T-cell (primary cell): Measurements from ENCODE around the gene TP63. TPM values are rescaled to one million over a fixed set of nuclear protein-coding genes. Genes with fewer than 3 reads are reported as not detected.

Source experiments
- ATAC-seq, 4 experiments: fragments of 200-7000 bp in 3 of 4; fragments of 150-1000 bp in 1 of 4; cut with Tn5 transposase; replicated peaks in 1 of 4; 1 replicate in 3 of 4; 2 replicates in 1 of 4; pipeline ENCODE4 v1.10.0; 2021; ENCODE audit warnings: moderate library complexity in 3 of 4, mild to moderate bottlenecking in 2 of 4, moderate number of reproducible peaks in 1 of 4
- CTCF ChIA-PET, 2 donors: fragments of 300-600 bp; sonication (Branson Sonifier 250); formaldehyde crosslinking; loops; one replicate each; lab custom pipeline; 2022; ENCODE audit warnings: antibody characterized with exemption in 2 of 2; lab: Charles Lee
- POLR2A ChIA-PET, 2 donors: fragments of 300-600 bp; sonication (Branson Sonifier 250); formaldehyde crosslinking; loops; one replicate each; lab custom pipeline; 2022; ENCODE audit warnings: antibody characterized with exemption in 2 of 2; lab: Charles Lee
- DNase-seq, 35 experiments: peaks; one replicate each; pipeline versions ENCODE4 v3.0.0 to v3.0.0-alpha.2; 2013 to 2023
- H3K27ac ChIP-seq: one replicate; pipeline ENCODE4 v1.5.1; 2013; ENCODE audit warnings: low read length
- H3K27me3 ChIP-seq, 2 experiments: replicated peaks in 1 of 2; 1 replicate in 1 of 2; 2 replicates in 1 of 2; pipeline versions ENCODE4 v1.6.1 to v1.7.0; 2013; ENCODE audit warnings: low read length in 1 of 2, mixed read lengths in 1 of 2; ENCODE audit not compliant: control insufficient read depth in 2 of 2, insufficient read depth in 2 of 2; ENCODE audit errors: extremely low read depth in 1 of 2
- H3K36me3 ChIP-seq, 2 donors: 1 replicate in 1 of 2; 2 replicates in 1 of 2; pipeline versions ENCODE4 v1.6.1 to v1.7.0; 2013; ENCODE audit warnings: low read length in 1 of 2; ENCODE audit not compliant: control insufficient read depth in 2 of 2, insufficient read depth in 1 of 2; ENCODE audit errors: extremely low read depth in 1 of 2
- H3K4me1 ChIP-seq, 2 experiments: 1 replicate in 1 of 2; 2 replicates in 1 of 2; pipeline versions ENCODE4 v1.6.1 to v1.7.0; 2013; ENCODE audit warnings: low read length in 2 of 2, mixed read lengths in 1 of 2; ENCODE audit not compliant: insufficient read depth in 2 of 2, control insufficient read depth in 1 of 2; ENCODE audit errors: extremely low read depth in 1 of 2
- H3K4me3 ChIP-seq, 2 donors: 1 replicate in 1 of 2; 2 replicates in 1 of 2; pipeline versions ENCODE4 v1.5.1 to v1.7.0; 2013; ENCODE audit warnings: mild to moderate bottlenecking in 2 of 2, low read length in 1 of 2, moderate library complexity in 1 of 2; ENCODE audit not compliant: control insufficient read depth in 1 of 2; ENCODE audit errors: extremely low read depth in 1 of 2
- H3K9me3 ChIP-seq: 2 replicates; pipeline ENCODE4 v1.7.0; 2013
- H3K27ac Mint-ChIP-seq, 2 donors: one replicate each; pipeline ENCODE4 v1.8.0; 2020 to 2021; ENCODE audit warnings: mild to moderate bottlenecking in 2 of 2, mixed read lengths in 2 of 2
- H3K27me3 Mint-ChIP-seq, 2 donors: one replicate each; pipeline ENCODE4 v1.8.0; 2021 to 2022; ENCODE audit warnings: mixed read lengths in 2 of 2
- H3K36me3 Mint-ChIP-seq: one replicate; pipeline ENCODE4 v1.8.0; 2021; ENCODE audit warnings: mixed read lengths
- H3K4me1 Mint-ChIP-seq, 3 donors: one replicate each; pipeline ENCODE4 v1.8.0; 2020 to 2022; ENCODE audit warnings: mixed read lengths in 3 of 3, mild to moderate bottlenecking in 1 of 3
- H3K4me3 Mint-ChIP-seq, 3 donors: one replicate each; pipeline ENCODE4 v1.8.0; 2020 to 2022; ENCODE audit warnings: mild to moderate bottlenecking in 3 of 3, mixed read lengths in 3 of 3, moderate library complexity in 3 of 3
- H3K9me3 Mint-ChIP-seq, 3 donors: one replicate each; pipeline ENCODE4 v1.8.0; 2020 to 2022; ENCODE audit warnings: mixed read lengths in 3 of 3
- WGBS: methylation state at CpG from one replicate; pipeline ENCODE4 v1.1.5; 2013; ENCODE audit warnings: missing lambda C conversion rate; ENCODE audit not compliant: insufficient coverage; 5-methylcytosine and 5-hydroxymethylcytosine counted together
- total RNA-seq, 35 experiments: library from RNA in 6 of 35; stranded (reverse) in 6 of 35; fragments of 120-200 nt in 1 of 35; gene quantifications; one replicate each; pipeline versions ENCODE4 v1.2.1 to v1.2.4 and lab custom pipeline; 2013 to 2026

Gene TP63
- total RNA-seq, 5 donors from 2014 or later (not counting 1 experiment from before 2014, with no cell fraction given) = 0.35 to 0.75 (median 0.62) TPM; not detected in 1

DNA sequence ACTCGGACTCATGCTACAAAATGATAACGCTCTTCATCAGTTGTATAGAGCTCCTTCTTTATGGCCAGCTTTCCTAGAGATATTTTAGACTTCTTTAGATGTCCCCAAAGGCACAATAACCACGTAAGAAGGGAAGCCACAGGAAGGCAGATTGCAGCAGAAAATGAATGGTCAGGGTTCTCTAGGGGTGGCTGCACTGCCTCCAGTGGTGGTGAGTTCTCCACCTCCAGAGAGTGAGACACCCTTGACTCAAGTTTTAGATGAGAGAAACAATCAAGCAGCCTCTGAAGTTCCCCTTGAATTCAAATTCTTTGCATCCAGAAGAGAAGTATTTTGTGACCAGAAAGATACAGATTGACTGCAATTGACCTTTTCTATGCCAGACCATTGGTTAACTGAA is 191.5 kb downstream of the TP63 start:
- no peak overlapping the region for H3K4me3 ChIP-seq
- Mint-ChIP-seq H3K4me1 (no peaks in the 10 kb centered on the region), H3K4me3 (no peak overlapping the region), H3K27me3 (peaks cover 0 to 20% of the 10 kb centered on the region in 2 donors), H3K9me3 (no peaks in the 10 kb centered on the region), H3K27ac (no peak overlapping the region), H3K36me3 (no peaks in the 10 kb centered on the region)
- POLR2A ChIA-PET = no interaction called here
- no peaks in the 10 kb centered on the region for H3K9me3 ChIP-seq
- H3K27ac ChIP-seq = no peak overlapping the region
- no peak for ATAC-seq
- H3K36me3 ChIP-seq = no peaks in the 10 kb centered on the region
- WGBS = 94% methylated on average over 2 of the region's 3 CpGs
- CTCF ChIA-PET = no interaction called here
- DNase-seq = no peak
- no peaks in the 10 kb centered on the region for H3K4me1 ChIP-seq
- H3K27me3 ChIP-seq = no peaks in the 10 kb centered on the region

DNA sequence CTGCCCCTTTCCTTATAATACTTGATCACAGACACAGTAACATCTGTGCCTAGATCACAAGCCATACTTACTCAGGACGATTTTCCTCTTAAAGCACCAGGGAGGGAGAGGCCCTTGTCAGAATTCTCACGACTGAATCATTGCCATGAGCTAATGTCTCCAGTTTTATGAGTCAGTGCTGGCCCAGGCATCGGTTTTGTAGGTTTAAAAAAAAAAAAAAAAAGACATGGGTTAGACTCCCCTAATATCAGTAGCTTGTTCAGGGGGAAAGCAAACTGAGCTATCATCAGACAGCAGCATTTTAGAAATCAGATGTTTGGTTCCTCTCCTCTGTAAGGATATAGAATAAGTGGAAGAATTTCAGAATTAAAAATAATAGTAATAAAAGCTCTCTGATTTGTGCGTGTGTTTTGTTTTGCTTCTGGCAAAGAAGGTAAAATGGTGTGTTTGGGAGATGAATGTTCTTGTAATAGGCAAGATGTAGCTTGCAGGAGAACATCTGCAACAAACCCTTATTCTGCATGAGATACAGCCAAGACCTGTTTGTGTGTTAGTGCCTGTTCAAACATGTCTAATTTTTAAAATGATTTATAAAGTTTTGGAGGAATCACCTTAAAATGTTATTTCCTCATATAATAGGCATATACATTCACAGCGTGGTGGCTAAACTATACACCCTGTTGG is 193.6 kb downstream of the TP63 start:
- no peaks in the 10 kb centered on the region for H3K27me3 ChIP-seq
- no peaks in the 10 kb centered on the region for H3K4me1 Mint-ChIP-seq
- ChIA-PET POLR2A (no interaction called here), CTCF (no interaction called here)
- H3K36me3 Mint-ChIP-seq = no peaks in the 10 kb centered on the region
- no peaks in the 10 kb centered on the region for H3K36me3 ChIP-seq
- no peak overlapping the region for H3K4me3 Mint-ChIP-seq
- H3K27ac Mint-ChIP-seq = no peak overlapping the region
- ATAC-seq (no peak), DNase-seq (no peak)
- H3K4me1 ChIP-seq = no peaks in the 10 kb centered on the region
- peaks cover 0 to 20% of the 10 kb centered on the region in 2 donors for H3K27me3 Mint-ChIP-seq
- no peak overlapping the region for H3K27ac ChIP-seq
- H3K9me3 Mint-ChIP-seq = no peaks in the 10 kb centered on the region
- H3K4me3 ChIP-seq = no peak overlapping the region
- no peaks in the 10 kb centered on the region for H3K9me3 ChIP-seq
- WGBS = no CpG with 5 or more reads among the region's 5 CpGs

DNA sequence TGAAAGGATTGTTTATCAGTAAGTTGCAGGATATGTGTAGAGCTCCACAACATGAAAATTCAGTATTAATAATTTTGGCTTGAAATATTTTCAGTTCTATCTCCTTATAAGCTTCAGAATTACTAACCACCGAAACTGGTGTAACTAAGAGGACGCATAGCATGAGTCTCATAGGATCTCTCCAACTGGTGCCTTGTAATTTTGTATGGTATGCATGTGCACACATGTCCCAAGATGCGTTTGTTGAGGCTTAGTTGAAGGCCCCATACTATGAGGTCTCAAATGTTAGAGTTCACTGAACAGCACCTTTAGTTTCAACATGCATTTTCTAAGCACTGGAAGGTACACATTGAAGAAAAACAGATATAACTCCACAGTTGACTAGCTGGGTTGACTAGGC is 195.4 kb downstream of the TP63 start:
- ATAC-seq (no peak), DNase-seq (no peak)
- POLR2A ChIA-PET = no interaction called here
- Mint-ChIP-seq H3K36me3 (no peaks in the 10 kb centered on the region), H3K4me1 (no peaks in the 10 kb centered on the region), H3K4me3 (no peak overlapping the region), H3K27me3 (peaks cover 0 to 20% of the 10 kb centered on the region in 2 donors), H3K9me3 (no peaks in the 10 kb centered on the region), H3K27ac (no peak overlapping the region)
- H3K4me1 ChIP-seq = no peaks in the 10 kb centered on the region
- H3K27me3 ChIP-seq = no peaks in the 10 kb centered on the region
- 60% methylated on average over 1 of the region's 3 CpGs for WGBS
- no peaks in the 10 kb centered on the region for H3K36me3 ChIP-seq
- H3K4me3 ChIP-seq = no peak overlapping the region
- H3K9me3 ChIP-seq = no peaks in the 10 kb centered on the region
- CTCF ChIA-PET = no interaction called here
- H3K27ac ChIP-seq = no peak overlapping the region

GRCh38 chr3:189827108-189827507 is 195.9 kb downstream of the TP63 start:
- CTCF ChIA-PET = no interaction called here
- no peak overlapping the region for H3K4me3 Mint-ChIP-seq

DNA sequence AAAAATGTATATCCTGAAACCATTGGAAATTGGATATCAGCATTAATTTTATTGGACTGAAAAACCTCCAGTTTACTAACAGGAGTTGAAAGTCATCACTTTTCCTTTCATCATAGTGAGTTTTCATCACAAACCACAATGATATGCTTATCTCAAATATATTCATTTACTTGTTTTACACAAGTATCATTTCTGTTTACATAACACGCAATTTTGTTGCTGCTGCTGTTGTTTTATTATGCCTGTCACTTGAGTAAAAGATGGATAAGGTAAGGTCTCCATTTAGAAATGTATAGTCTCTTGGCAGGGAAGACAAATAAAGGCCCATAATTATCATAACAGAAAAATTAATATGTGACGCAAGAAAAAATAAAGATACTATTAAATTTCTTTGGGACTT is 199.2 kb downstream of the TP63 start:
- Mint-ChIP-seq H3K36me3 (no peaks in the 10 kb centered on the region), H3K9me3 (no peaks in the 10 kb centered on the region)

More at GRCh38 chr3:189827108-189827507, 195.9 kb downstream of the TP63 start:
- no peak overlapping the region for H3K27ac Mint-ChIP-seq
- no peak overlapping the region for H3K4me3 ChIP-seq
- peaks cover 0 to 20% of the 10 kb centered on the region in 2 donors for H3K27me3 Mint-ChIP-seq
- H3K27ac ChIP-seq = no peak overlapping the region
- H3K36me3 Mint-ChIP-seq = no peaks in the 10 kb centered on the region
- POLR2A ChIA-PET = no interaction called here
- no peaks in the 10 kb centered on the region for H3K36me3 ChIP-seq
- H3K9me3 ChIP-seq = no peaks in the 10 kb centered on the region
- no peaks in the 10 kb centered on the region for H3K9me3 Mint-ChIP-seq
- H3K27me3 ChIP-seq = no peaks in the 10 kb centered on the region
- no CpG with 5 or more reads among the region's 1 CpG for WGBS
- no peak for ATAC-seq
- H3K4me1 ChIP-seq = no peaks in the 10 kb centered on the region
- DNase-seq = no peak
- no peaks in the 10 kb centered on the region for H3K4me1 Mint-ChIP-seq

DNA sequence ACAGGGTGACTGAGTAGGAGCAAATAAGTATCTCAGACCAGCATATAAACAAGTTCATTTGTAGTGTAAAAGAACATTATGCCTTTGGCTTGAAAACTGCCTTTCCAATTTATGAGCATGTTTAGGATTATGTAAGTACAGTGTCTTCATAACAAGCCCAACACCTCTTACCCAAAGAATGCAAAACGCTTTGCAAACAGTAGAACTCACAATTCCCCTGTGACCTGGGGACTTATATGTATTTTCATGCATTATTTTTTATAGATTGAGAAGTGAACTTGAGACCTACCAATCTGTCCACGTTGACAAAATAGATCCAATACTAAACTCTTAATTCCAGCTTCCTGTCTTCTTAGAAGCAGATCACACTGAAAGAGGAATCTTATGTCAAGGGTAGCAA is 202.1 kb downstream of the TP63 start:
- Mint-ChIP-seq H3K36me3 (no peaks in the 10 kb centered on the region), H3K27ac (no peak overlapping the region), H3K4me3 (no peak overlapping the region), H3K9me3 (no peaks in the 10 kb centered on the region), H3K4me1 (no peaks in the 10 kb centered on the region), H3K27me3 (no peaks in the 10 kb centered on the region)
- Histone ChIP-seq H3K27me3 (no peaks in the 10 kb centered on the region), H3K9me3 (no peaks in the 10 kb centered on the region), H3K36me3 (no peaks in the 10 kb centered on the region), H3K4me3 (no peak overlapping the region), H3K4me1 (no peaks in the 10 kb centered on the region), H3K27ac (no peak overlapping the region)
- CTCF ChIA-PET = no interaction called here
- DNase-seq = no peak
- ATAC-seq = no peak
- WGBS = no CpG with 5 or more reads among the region's 2 CpGs
- POLR2A ChIA-PET = no interaction called here

More for the DNA sequence above, 199.2 kb downstream of the TP63 start:
- CTCF ChIA-PET = no interaction called here
- Mint-ChIP-seq H3K27ac (no peak overlapping the region), H3K4me1 (no peaks in the 10 kb centered on the region), H3K4me3 (no peak overlapping the region), H3K27me3 (no peaks in the 10 kb centered on the region)
- H3K9me3 ChIP-seq = no peaks in the 10 kb centered on the region
- no peak overlapping the region for H3K27ac ChIP-seq
- POLR2A ChIA-PET = no interaction called here
- DNase-seq (no peak), ATAC-seq (no peak)
- WGBS = no CpG with 5 or more reads among the region's 2 CpGs
- H3K36me3 ChIP-seq = no peaks in the 10 kb centered on the region
- no peak overlapping the region for H3K4me3 ChIP-seq
- H3K27me3 ChIP-seq = no peaks in the 10 kb centered on the region
- H3K4me1 ChIP-seq = no peaks in the 10 kb centered on the region

GRCh38 chr3:189833996-189834395 is 202.8 kb downstream of the TP63 start:
- ATAC-seq (no peak), DNase-seq (no peak)
- Mint-ChIP-seq H3K27ac (no peak overlapping the region), H3K36me3 (no peaks in the 10 kb centered on the region), H3K4me1 (no peaks in the 10 kb centered on the region), H3K9me3 (no peaks in the 10 kb centered on the region), H3K27me3 (no peaks in the 10 kb centered on the region), H3K4me3 (no peak overlapping the region)
- POLR2A ChIA-PET = no interaction called here
- H3K27ac ChIP-seq = no peak overlapping the region
- no peaks in the 10 kb centered on the region for H3K36me3 ChIP-seq
- H3K27me3 ChIP-seq = no peaks in the 10 kb centered on the region
- no peaks in the 10 kb centered on the region for H3K4me1 ChIP-seq
- WGBS = 95% methylated on average over 6 of the region's 8 CpGs
- CTCF ChIA-PET = no interaction called here
- no peak overlapping the region for H3K4me3 ChIP-seq
- no peaks in the 10 kb centered on the region for H3K9me3 ChIP-seq
